H9 (cell line): Measurements from ENCODE around the gene CDADC1. TPM values are rescaled to one million over a fixed set of nuclear protein-coding genes. Genes with fewer than 3 reads are reported as not detected.
A peak's percentile ranks its signal among the peaks of the same experiment; 100 is the strongest.

Source experiments
- DNase-seq: peaks from one replicate; pipeline ENCODE4 v3.0.0-alpha.2; 2017
- H2AFZ ChIP-seq: one replicate; pipeline ENCODE4 v1.6.1; 2013; ENCODE audit warnings: mild to moderate bottlenecking, low read length, control low read depth, moderate library complexity
- H2AK5ac ChIP-seq: 2 replicates; pipeline ENCODE4 v1.6.1; 2013; ENCODE audit warnings: low read length, control low read depth, mixed read lengths; ENCODE audit not compliant: insufficient read length
- H2BK120ac ChIP-seq: one replicate; pipeline ENCODE4 v1.6.1; 2013; ENCODE audit warnings: low read depth, mild to moderate bottlenecking, low read length, control low read depth, inconsistent platforms; ENCODE audit not compliant: poor library complexity, severe bottlenecking
- H2BK12ac ChIP-seq: 2 replicates; pipeline ENCODE4 v1.6.1; 2013; ENCODE audit warnings: low read length, control low read depth, mixed read lengths, low read depth; ENCODE audit not compliant: insufficient read length
- H2BK15ac ChIP-seq: 2 replicates; pipeline ENCODE4 v1.6.1; 2013; ENCODE audit warnings: low read depth, low read length, control low read depth
- H2BK20ac ChIP-seq: one replicate; pipeline ENCODE4 v1.6.1; 2013; ENCODE audit warnings: low read depth, mild to moderate bottlenecking, low read length, control low read depth, inconsistent platforms; ENCODE audit not compliant: poor library complexity, severe bottlenecking
- H2BK5ac ChIP-seq: 2 replicates; pipeline ENCODE4 v1.6.1; 2013; ENCODE audit warnings: low read length, control low read depth, mixed read lengths; ENCODE audit not compliant: insufficient read length
- H3K14ac ChIP-seq: 2 replicates; pipeline ENCODE4 v1.6.1; 2013; ENCODE audit warnings: low read length, control low read depth; ENCODE audit not compliant: insufficient read depth
- H3K18ac ChIP-seq: 2 replicates; pipeline ENCODE4 v1.6.1; 2013; ENCODE audit warnings: low read depth, mild to moderate bottlenecking, mixed read lengths, low read length, control low read depth; ENCODE audit not compliant: insufficient read length
- H3K23ac ChIP-seq: 2 replicates; pipeline ENCODE4 v1.6.1; 2013; ENCODE audit warnings: low read length, control low read depth, mixed read lengths, low read depth; ENCODE audit not compliant: insufficient read length
- H3K23me2 ChIP-seq: 2 replicates; pipeline ENCODE4 v1.6.1; 2013; ENCODE audit warnings: low read depth, mild to moderate bottlenecking, mixed read lengths, low read length, control low read depth; ENCODE audit not compliant: insufficient read length, poor library complexity, severe bottlenecking
- H3K27ac ChIP-seq: 2 replicates; pipeline ENCODE4 v1.5.1; 2013; ENCODE audit warnings: low read length, control low read depth, mixed read lengths, low read depth; ENCODE audit not compliant: insufficient read length
- H3K27me3 ChIP-seq: 2 replicates; pipeline ENCODE4 v1.6.1; 2013; ENCODE audit warnings: low read length, control low read depth, inconsistent platforms; ENCODE audit not compliant: insufficient read depth
- H3K4ac ChIP-seq: 2 replicates; pipeline ENCODE4 v1.6.1; 2013; ENCODE audit warnings: low read depth, mild to moderate bottlenecking, control low read depth, inconsistent platforms, low read length, moderate library complexity
- H3K4me1 ChIP-seq: 2 replicates; pipeline ENCODE4 v1.6.1; 2013; ENCODE audit warnings: low read length, control low read depth, inconsistent platforms; ENCODE audit not compliant: insufficient read depth
- H3K4me2 ChIP-seq: 2 replicates; pipeline ENCODE4 v1.6.1; 2013; ENCODE audit warnings: low read length, control low read depth, mixed read lengths; ENCODE audit not compliant: insufficient read length, insufficient read depth
- H3K56ac ChIP-seq: 2 replicates; pipeline ENCODE4 v1.6.1; 2013; ENCODE audit warnings: low read depth, mild to moderate bottlenecking, mixed read lengths, low read length, control low read depth; ENCODE audit not compliant: insufficient read length
- H3K79me1 ChIP-seq: 2 replicates; pipeline ENCODE4 v1.6.1; 2013; ENCODE audit warnings: low read depth, mild to moderate bottlenecking, moderate library complexity, low read length, control low read depth, inconsistent platforms; ENCODE audit not compliant: insufficient read depth, poor library complexity, severe bottlenecking
- H3K79me2 ChIP-seq: 2 replicates; pipeline ENCODE4 v1.6.1; 2013; ENCODE audit warnings: low read length, control low read depth, inconsistent platforms; ENCODE audit not compliant: insufficient read depth
- H3K9ac ChIP-seq: 2 replicates; pipeline ENCODE4 v1.6.1; 2013; ENCODE audit warnings: low read length, control low read depth, mixed read lengths; ENCODE audit not compliant: insufficient read length; ENCODE audit errors: extremely low read depth
- H3K9me3 ChIP-seq: one replicate; pipeline ENCODE4 v1.6.1; 2013; ENCODE audit warnings: low read depth, low read length, inconsistent platforms; ENCODE audit not compliant: control insufficient read depth
- H3T11ph ChIP-seq: one replicate; pipeline ENCODE4 v1.6.1; 2013; ENCODE audit warnings: mild to moderate bottlenecking, low read length, control low read depth, inconsistent platforms
- H4K20me1 ChIP-seq: one replicate; pipeline ENCODE4 v1.6.1; 2013; ENCODE audit not compliant: control insufficient read depth, insufficient read length, insufficient read depth
- H4K5ac ChIP-seq: 2 replicates; pipeline ENCODE4 v1.6.1; 2013; ENCODE audit warnings: low read depth, mild to moderate bottlenecking, mixed read lengths, low read length, control low read depth; ENCODE audit not compliant: insufficient read length
- H4K8ac ChIP-seq: replicated peaks from 2 replicates; pipeline ENCODE4 v1.6.1; 2013; ENCODE audit warnings: low read length, control low read depth, mixed read lengths, low read depth; ENCODE audit not compliant: insufficient read length
- H4K91ac ChIP-seq: 2 replicates; pipeline ENCODE4 v1.6.1; 2013; ENCODE audit warnings: low read depth, mild to moderate bottlenecking, moderate library complexity, mixed read lengths, low read length, control low read depth; ENCODE audit not compliant: insufficient read length
- H3K27ac Mint-ChIP-seq, 3 experiments: 2 replicates in 2 of 3; 3 replicates in 1 of 3; pipeline ENCODE4 v1.8.0; 2020 to 2021; ENCODE audit warnings: mixed read lengths in 3 of 3, mild to moderate bottlenecking in 1 of 3, moderate library complexity in 1 of 3
- H3K27me3 Mint-ChIP-seq: 2 replicates; pipeline ENCODE4 v1.8.0; 2021; ENCODE audit warnings: low read depth, mild to moderate bottlenecking, moderate library complexity, mixed read lengths
- H3K36me3 Mint-ChIP-seq, 3 experiments: 2 replicates in 2 of 3; 3 replicates in 1 of 3; pipeline ENCODE4 v1.8.0; 2020 to 2021; ENCODE audit warnings: low read depth in 3 of 3, mixed read lengths in 3 of 3; ENCODE audit not compliant: insufficient read depth in 1 of 3
- H3K4me1 Mint-ChIP-seq, 2 experiments: 2 replicates each; pipeline ENCODE4 v1.8.0; 2020; ENCODE audit warnings: mixed read lengths in 2 of 2
- H3K4me3 Mint-ChIP-seq, 2 experiments: 2 replicates in 1 of 2; 3 replicates in 1 of 2; pipeline ENCODE4 v1.8.0; 2020 to 2021; ENCODE audit warnings: mild to moderate bottlenecking in 2 of 2, mixed read lengths in 2 of 2, moderate library complexity in 1 of 2
- H3K9me3 Mint-ChIP-seq, 2 experiments: 2 replicates in 1 of 2; 3 replicates in 1 of 2; pipeline ENCODE4 v1.8.0; 2020; ENCODE audit warnings: mild to moderate bottlenecking in 2 of 2, mixed read lengths in 2 of 2, moderate library complexity in 1 of 2
- CTCF ChIP-seq: fragments of 200-600 bp; sonication (generic); conservative IDR thresholded peaks from 3 replicates; pipeline ENCODE4 v1.8.0; 2021; ENCODE audit warnings: antibody characterized with exemption, mild to moderate bottlenecking
- WGBS: extraction: QIAGEN DNeasy Blood & Tissue Kit; methylation state at CpG from one replicate; pipeline ENCODE4 v1.1.7; 2013; ENCODE audit warnings: missing lambda C conversion rate, low lambda C conversion rate, mixed read lengths; ENCODE audit not compliant: insufficient read length; ENCODE audit errors: extremely low coverage; 5-methylcytosine and 5-hydroxymethylcytosine counted together
- total RNA-seq: library from RNA; stranded (reverse); gene quantifications from 2 replicates; pipeline ENCODE4 v1.2.1, GENCODE V29; 2021

The CDADC1 gene
- total RNA-seq, 1 experiment from 2014 or later = 4.9 TPM

- no peak overlapping the region for H2AFZ ChIP-seq
- Mint-ChIP-seq H3K4me3 (peak overlapping the region; percentile 53 to 79), H3K4me1 (peaks cover 18 to 27% of the 10 kb centered on the region in 2 experiments), H3K27me3 (peaks cover 96% of the 10 kb centered on the region), H3K9me3 (peaks cover 0 to 5% of the 10 kb centered on the region in 2 experiments; a peak in 2 of 5 replicates), H3K36me3 (peaks cover 0 to 5% (median 0%) of the 10 kb centered on the region in 3 experiments; a peak in 3 of 7 replicates), H3K27ac (no peak overlapping the region)
- H4K20me1 ChIP-seq = no peaks in the 10 kb centered on the region
- no peak overlapping the region for H3K23ac ChIP-seq
- no peak overlapping the region for H3K14ac ChIP-seq
- no peak overlapping the region for H2AK5ac ChIP-seq
- no peaks in the 10 kb centered on the region for H3K79me2 ChIP-seq
- peaks cover 67% of the 10 kb centered on the region for H3K27me3 ChIP-seq
- no peak overlapping the region for H3K9ac ChIP-seq
- DNase-seq = peak; percentile 41
- H2BK20ac ChIP-seq = no peak overlapping the region
- no peak overlapping the region for H2BK15ac ChIP-seq
- no peak overlapping the region for H2BK12ac ChIP-seq
- H4K91ac ChIP-seq = no peak overlapping the region
- no peaks in the 10 kb centered on the region for H3K9me3 ChIP-seq
- no peak overlapping the region for H3K4ac ChIP-seq
- WGBS = no CpG with 5 or more reads among the region's 73 CpGs
- TF ChIP-seq CTCF = no peak
- H2BK120ac ChIP-seq = no peak overlapping the region
- H3K56ac ChIP-seq = no peak overlapping the region
- no peak overlapping the region for H3T11ph ChIP-seq
- peaks cover 13% of the 10 kb centered on the region for H3K23me2 ChIP-seq
- H4K8ac ChIP-seq = no peak overlapping the region
- H3K4me1 ChIP-seq = no peaks in the 10 kb centered on the region; the same call in 1 of the 2 replicates
- no peaks in the 10 kb centered on the region for H3K79me1 ChIP-seq
- H3K27ac ChIP-seq = no peak overlapping the region
- H2BK5ac ChIP-seq = no peak overlapping the region
- H3K4me2 ChIP-seq = peak overlapping the region; percentile 38
- no peak overlapping the region for H4K5ac ChIP-seq
- H3K18ac ChIP-seq = no peak overlapping the region
Observed at GRCh38 chr13:49220856-49221589, 26.7 kb upstream of the CDADC1 start.
